Subcutaneous adipose tissue (tissue), 4 donors: ENCODE data around the gene HIP1R. TPM values are rescaled to one million over a fixed set of nuclear protein-coding genes. Genes with fewer than 3 reads are reported as not detected.

ENCODE experiments used
- CTCF ChIP-seq: fragments of 450-650 bp; IDR thresholded peaks from one replicate; pipeline ENCODE4 v1.5.1; 2016; ENCODE audit warnings: low read depth, mild to moderate bottlenecking, control low read depth, antibody characterized with exemption, moderate library complexity
- total RNA-seq, 4 donors: library from RNA; depleted of rRNA; stranded (reverse); fragments of >200 nt; gene quantifications; one replicate each; pipeline ENCODE4 v1.1.0, GENCODE V29; 2016

HIP1R gene
- total RNA-seq, 4 donors from 2014 or later, result 13.4 to 70.3 (median 19.7) TPM

GRCh38 chr12:122860040-122860853, 25.0 kb downstream of the HIP1R start:
- TF ChIP-seq CTCF, result no peak

- TF ChIP-seq CTCF, result no peak
Observed at GRCh38 chr12:122860854-122861586, 25.8 kb downstream of the HIP1R start.

- no peak for TF ChIP-seq CTCF
Observed at GRCh38 chr12:122861587-122861970, 26.3 kb downstream of the HIP1R start.

- TF ChIP-seq CTCF, result no peak
Observed at GRCh38 chr12:122862110-122862634, 26.9 kb downstream of the HIP1R start.

GRCh38 chr12:122862872-122863701, 27.8 kb downstream of the HIP1R start:
- no peak for TF ChIP-seq CTCF

GRCh38 chr12:122864894-122865253, 29.6 kb downstream of the HIP1R start:
- no peak for TF ChIP-seq CTCF
